Activated CD8-positive, alpha-beta memory T cell treated with anti-CD3 and anti-CD28 coated beads for 48 hours (primary cell): ENCODE results near the gene NAP1L5.

Experiments
- DNase-seq, 3 experiments: peaks; one replicate each; pipeline ENCODE4 v3.0.0-alpha.2; 2020; ENCODE audit warnings: low read depth in 2 of 3, low spot score in 2 of 3

The NAP1L5 gene

DNA sequence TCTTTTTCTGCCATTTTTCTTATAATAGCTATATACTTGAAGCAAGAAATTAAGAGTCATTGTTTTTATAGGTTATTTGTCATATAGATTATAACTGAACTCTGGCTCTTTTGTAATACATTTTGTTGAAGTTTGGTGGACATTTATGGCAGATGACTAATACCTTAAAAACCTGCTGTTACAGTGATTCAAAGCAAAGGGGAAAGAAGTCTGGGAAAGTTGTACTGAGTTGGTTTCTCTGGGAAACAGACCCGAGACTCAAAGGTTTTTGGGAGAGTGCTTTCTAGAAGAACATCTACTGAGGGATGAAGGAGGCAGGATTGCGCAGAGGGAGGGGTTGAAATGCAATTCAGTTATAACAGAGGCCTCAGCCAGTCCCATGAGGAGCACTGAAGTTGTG lies 35.9 kb downstream of the NAP1L5 start:
- DNase-seq, result no peak

DNA sequence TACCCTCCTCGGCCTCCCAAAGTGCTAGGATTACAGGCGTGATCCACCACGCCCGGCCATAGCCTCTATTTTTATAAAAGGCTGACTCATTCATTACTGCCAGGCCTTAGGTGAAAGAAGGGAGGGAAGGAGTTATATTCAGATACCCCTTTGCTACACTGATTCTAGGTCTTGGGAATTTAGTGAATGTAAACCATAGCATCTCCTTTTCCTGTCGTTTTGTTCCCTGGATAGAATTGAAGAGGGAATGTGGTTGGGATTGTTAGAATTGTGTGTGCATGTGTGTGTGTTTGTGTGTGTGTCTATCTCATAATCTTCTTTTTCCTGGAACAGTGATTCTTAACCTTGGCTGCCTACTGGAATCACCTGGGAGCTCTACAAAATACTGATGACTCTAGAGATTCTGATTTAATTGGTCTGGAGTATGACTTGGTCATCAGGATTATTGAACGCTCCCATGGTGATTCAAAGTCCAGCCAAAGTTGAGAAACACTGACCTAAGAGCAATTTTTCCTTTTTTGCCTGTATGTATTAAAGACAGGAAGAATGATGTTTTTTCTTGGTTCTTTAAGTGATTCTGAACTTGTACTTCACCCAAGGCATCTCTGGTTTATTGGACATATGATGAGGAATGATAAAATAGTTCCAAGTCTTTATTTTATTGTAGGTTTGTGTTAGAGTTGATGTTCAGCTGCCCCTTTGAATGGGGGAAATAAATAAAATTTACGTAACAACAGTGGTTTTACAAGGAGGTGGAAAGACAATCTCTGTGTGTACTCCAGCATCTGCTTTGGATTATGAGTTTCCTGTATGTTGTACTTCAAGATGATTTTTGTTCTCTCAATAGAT lies 37.0 kb downstream of the NAP1L5 start:
- no peak for DNase-seq

DNA sequence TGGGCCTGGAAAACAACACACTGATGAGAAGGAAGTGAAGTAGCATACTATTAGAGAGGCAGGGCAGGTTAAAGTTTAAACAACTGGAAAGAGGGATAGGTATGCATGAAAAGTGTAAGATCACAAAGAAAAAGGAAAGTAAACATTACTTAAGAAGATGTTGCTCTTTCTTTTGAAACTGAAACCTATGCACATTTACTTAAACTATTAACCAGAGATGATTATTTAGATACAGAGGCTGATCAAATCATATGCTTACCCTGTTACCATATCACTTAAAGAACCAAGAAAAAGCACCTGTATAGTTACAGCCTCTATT lies 37.8 kb downstream of the NAP1L5 start:
- no peak for DNase-seq

DNA sequence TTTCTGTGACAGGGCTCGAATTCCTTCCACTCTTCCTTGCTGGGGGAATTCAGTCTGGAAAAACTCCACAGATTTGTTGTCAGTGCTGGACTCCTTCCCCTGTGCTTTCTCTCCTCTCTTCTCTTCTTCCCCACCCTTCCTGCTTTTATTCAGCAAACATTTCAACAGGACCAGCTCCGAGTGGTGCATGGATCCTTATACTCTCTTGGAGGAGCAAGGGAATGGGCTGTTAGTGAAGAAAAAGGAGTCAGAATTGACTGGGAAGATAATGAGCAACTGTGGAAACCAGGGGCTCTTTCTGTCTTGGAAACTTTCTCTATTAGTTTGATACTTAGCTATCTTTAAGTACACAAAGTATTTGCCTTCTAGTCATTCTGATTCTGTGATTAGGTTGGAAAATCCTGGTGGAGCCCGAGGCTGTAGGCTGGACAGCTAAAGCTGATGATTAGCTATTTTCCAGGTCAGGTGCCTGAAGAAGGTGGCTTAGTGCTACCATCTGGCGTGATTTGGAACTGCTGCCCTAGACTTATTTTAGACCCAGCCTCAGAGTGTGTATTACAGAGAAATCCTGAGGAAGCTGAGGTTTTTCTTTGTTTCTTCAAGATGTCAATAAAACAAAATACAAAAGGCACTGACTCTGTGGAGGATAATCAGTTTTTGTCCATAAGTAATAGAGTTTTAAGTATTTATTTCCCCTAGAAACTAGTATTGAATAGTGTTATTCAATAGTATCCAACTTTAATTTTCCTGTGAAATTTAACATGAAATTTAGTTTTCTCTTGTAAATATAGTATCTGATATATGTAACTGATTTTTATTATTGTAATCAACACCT lies 38.4 kb downstream of the NAP1L5 start:
- no peak for DNase-seq

DNA sequence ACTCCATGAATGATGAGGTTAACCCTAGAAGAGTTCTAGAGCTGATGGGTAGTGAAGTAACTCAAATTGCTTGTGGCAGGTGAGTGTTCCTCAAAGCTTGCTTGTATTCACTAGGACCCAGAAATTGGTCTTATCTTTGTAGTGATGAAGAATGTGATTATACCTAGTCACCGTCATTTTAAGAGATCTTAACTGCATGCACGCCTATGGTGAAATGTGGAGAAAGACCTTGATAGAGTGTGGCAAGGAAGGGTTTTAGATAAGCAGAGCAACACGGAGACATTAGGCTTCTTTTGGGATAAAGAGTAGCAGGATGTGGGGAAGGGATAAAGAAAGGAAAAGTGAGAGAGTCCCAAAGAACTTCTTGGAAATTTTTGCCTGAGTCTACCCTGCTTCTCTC lies 42.4 kb downstream of the NAP1L5 start:
- DNase-seq, result no peak

DNA sequence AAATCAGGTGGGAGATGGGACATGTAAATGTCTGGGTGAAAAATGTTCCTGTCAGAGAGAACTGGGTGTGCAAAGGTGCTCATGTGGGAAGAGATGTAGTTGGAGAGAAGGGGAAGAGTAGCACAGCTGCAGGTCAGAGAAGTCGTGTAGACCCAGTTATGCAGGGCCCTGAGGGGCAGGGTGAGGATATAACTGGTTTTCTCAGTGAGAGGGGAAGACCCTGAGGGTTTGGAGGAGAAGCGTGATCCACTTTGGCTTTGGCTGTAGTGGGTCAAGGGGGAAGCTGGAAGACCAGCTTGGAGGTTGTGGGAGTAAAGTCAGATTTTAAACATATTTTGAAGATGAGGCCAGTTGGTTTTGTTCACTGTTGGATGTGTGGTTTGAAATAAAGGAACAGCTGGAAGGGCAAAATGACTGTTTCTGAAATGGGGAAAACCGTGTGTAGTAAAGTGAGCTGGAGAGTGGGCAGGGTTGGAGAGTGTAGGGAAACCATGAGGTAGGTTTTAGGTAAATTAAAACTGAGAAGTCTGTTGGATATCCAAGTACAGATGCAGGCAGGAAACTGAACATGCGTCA lies 44.2 kb downstream of the NAP1L5 start:
- DNase-seq, result no peak

DNA sequence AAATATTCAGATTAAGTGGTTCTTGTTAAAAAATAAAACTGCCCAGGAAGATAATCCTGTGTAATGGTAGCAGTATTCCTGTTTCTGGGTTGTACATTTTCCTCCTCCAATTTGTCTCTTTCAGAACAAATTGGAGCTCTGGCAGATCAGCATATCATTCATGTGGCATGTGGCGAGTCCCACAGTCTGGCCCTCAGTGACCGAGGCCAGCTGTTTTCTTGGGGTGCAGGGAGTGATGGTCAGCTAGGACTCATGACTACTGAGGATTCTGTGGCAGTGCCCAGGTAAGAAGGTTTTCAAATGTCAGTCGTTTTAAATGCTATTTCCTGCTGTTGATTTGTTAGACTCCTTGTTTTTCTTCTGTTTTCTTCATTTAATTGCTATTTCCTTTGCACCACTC lies 47.9 kb downstream of the NAP1L5 start:
- DNase-seq, result no peak

DNA sequence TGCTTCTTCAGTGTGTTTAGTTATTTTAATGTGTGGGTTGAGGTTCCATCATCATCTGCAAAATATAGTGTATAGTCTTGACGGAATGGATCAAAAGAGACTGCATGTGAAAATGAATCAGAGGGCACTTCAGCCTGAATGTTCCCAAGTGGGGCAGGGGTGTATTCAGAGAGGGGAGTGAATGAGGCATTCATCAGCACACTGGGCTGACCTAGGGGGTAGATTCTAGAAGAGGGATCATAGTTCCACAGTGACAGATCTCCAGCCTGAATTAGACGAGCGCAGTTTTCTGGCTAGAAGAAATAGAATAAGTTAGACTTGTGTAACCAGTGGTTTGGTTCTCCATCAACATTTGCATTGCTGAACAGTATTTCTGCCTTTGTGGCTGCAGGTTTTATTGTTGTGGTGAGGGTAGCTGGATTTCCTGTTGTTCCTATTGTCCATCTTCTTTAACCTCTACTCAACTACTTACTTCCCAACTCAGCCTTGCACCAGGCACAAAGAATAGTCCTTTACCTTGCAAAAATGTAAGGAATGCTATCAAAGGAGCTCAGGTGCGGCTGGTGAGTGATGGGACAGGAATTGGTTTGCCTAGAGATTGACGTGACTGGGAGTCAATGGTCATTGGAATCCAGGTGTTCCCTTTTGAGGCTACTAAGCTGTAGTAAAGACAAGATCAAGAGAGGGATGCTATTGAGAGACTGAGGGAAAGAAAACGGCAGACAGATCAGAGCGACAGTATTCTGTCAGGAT lies 50.9 kb downstream of the NAP1L5 start:
- no peak for DNase-seq

DNA sequence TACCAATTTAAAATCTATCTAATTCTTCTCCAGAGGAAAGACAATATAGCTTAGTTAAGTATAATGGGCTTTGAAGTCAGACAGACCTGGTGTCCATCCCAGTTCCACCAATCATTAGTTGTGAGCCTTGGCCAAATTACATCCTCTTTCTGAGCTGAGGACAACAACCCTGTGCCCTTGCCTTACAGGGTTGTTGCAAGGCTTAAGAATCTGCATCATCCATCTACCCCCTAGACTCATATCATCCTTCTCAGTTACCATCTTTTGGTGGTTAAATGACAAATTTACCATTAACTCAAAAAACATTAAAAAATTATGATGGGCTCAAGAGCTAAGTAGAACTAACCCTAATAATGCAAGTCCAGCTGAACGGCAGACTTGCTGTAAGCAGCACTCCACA lies 51.6 kb downstream of the NAP1L5 start:
- no peak for DNase-seq
